H9 (cell line): Measurements from ENCODE around the gene TMEM132C. TPM values are rescaled to one million over a fixed set of nuclear protein-coding genes. Genes with fewer than 3 reads are reported as not detected.

Source experiments
- DNase-seq: peaks from one replicate; pipeline ENCODE4 v3.0.0-alpha.2; 2017
- H2AFZ ChIP-seq: one replicate; pipeline ENCODE4 v1.6.1; 2013; ENCODE audit warnings: mild to moderate bottlenecking, low read length, control low read depth, moderate library complexity
- H2AK5ac ChIP-seq: 2 replicates; pipeline ENCODE4 v1.6.1; 2013; ENCODE audit warnings: low read length, control low read depth, mixed read lengths; ENCODE audit not compliant: insufficient read length
- H2BK120ac ChIP-seq: one replicate; pipeline ENCODE4 v1.6.1; 2013; ENCODE audit warnings: low read depth, mild to moderate bottlenecking, low read length, control low read depth, inconsistent platforms; ENCODE audit not compliant: poor library complexity, severe bottlenecking
- H2BK12ac ChIP-seq: 2 replicates; pipeline ENCODE4 v1.6.1; 2013; ENCODE audit warnings: low read length, control low read depth, mixed read lengths, low read depth; ENCODE audit not compliant: insufficient read length
- H2BK15ac ChIP-seq: 2 replicates; pipeline ENCODE4 v1.6.1; 2013; ENCODE audit warnings: low read depth, low read length, control low read depth
- H2BK20ac ChIP-seq: one replicate; pipeline ENCODE4 v1.6.1; 2013; ENCODE audit warnings: low read depth, mild to moderate bottlenecking, low read length, control low read depth, inconsistent platforms; ENCODE audit not compliant: poor library complexity, severe bottlenecking
- H2BK5ac ChIP-seq: 2 replicates; pipeline ENCODE4 v1.6.1; 2013; ENCODE audit warnings: low read length, control low read depth, mixed read lengths; ENCODE audit not compliant: insufficient read length
- H3K14ac ChIP-seq: 2 replicates; pipeline ENCODE4 v1.6.1; 2013; ENCODE audit warnings: low read length, control low read depth; ENCODE audit not compliant: insufficient read depth
- H3K18ac ChIP-seq: 2 replicates; pipeline ENCODE4 v1.6.1; 2013; ENCODE audit warnings: low read depth, mild to moderate bottlenecking, mixed read lengths, low read length, control low read depth; ENCODE audit not compliant: insufficient read length
- H3K23ac ChIP-seq: 2 replicates; pipeline ENCODE4 v1.6.1; 2013; ENCODE audit warnings: low read length, control low read depth, mixed read lengths, low read depth; ENCODE audit not compliant: insufficient read length
- H3K23me2 ChIP-seq: 2 replicates; pipeline ENCODE4 v1.6.1; 2013; ENCODE audit warnings: low read depth, mild to moderate bottlenecking, mixed read lengths, low read length, control low read depth; ENCODE audit not compliant: insufficient read length, poor library complexity, severe bottlenecking
- H3K27ac ChIP-seq: 2 replicates; pipeline ENCODE4 v1.5.1; 2013; ENCODE audit warnings: low read length, control low read depth, mixed read lengths, low read depth; ENCODE audit not compliant: insufficient read length
- H3K27me3 ChIP-seq: 2 replicates; pipeline ENCODE4 v1.6.1; 2013; ENCODE audit warnings: low read length, control low read depth, inconsistent platforms; ENCODE audit not compliant: insufficient read depth
- H3K4ac ChIP-seq: 2 replicates; pipeline ENCODE4 v1.6.1; 2013; ENCODE audit warnings: low read depth, mild to moderate bottlenecking, control low read depth, inconsistent platforms, low read length, moderate library complexity
- H3K4me1 ChIP-seq: 2 replicates; pipeline ENCODE4 v1.6.1; 2013; ENCODE audit warnings: low read length, control low read depth, inconsistent platforms; ENCODE audit not compliant: insufficient read depth
- H3K4me2 ChIP-seq: 2 replicates; pipeline ENCODE4 v1.6.1; 2013; ENCODE audit warnings: low read length, control low read depth, mixed read lengths; ENCODE audit not compliant: insufficient read length, insufficient read depth
- H3K56ac ChIP-seq: 2 replicates; pipeline ENCODE4 v1.6.1; 2013; ENCODE audit warnings: low read depth, mild to moderate bottlenecking, mixed read lengths, low read length, control low read depth; ENCODE audit not compliant: insufficient read length
- H3K79me1 ChIP-seq: 2 replicates; pipeline ENCODE4 v1.6.1; 2013; ENCODE audit warnings: low read depth, mild to moderate bottlenecking, moderate library complexity, low read length, control low read depth, inconsistent platforms; ENCODE audit not compliant: insufficient read depth, poor library complexity, severe bottlenecking
- H3K79me2 ChIP-seq: 2 replicates; pipeline ENCODE4 v1.6.1; 2013; ENCODE audit warnings: low read length, control low read depth, inconsistent platforms; ENCODE audit not compliant: insufficient read depth
- H3K9ac ChIP-seq: 2 replicates; pipeline ENCODE4 v1.6.1; 2013; ENCODE audit warnings: low read length, control low read depth, mixed read lengths; ENCODE audit not compliant: insufficient read length; ENCODE audit errors: extremely low read depth
- H3K9me3 ChIP-seq: one replicate; pipeline ENCODE4 v1.6.1; 2013; ENCODE audit warnings: low read depth, low read length, inconsistent platforms; ENCODE audit not compliant: control insufficient read depth
- H3T11ph ChIP-seq: one replicate; pipeline ENCODE4 v1.6.1; 2013; ENCODE audit warnings: mild to moderate bottlenecking, low read length, control low read depth, inconsistent platforms
- H4K20me1 ChIP-seq: one replicate; pipeline ENCODE4 v1.6.1; 2013; ENCODE audit not compliant: control insufficient read depth, insufficient read length, insufficient read depth
- H4K5ac ChIP-seq: 2 replicates; pipeline ENCODE4 v1.6.1; 2013; ENCODE audit warnings: low read depth, mild to moderate bottlenecking, mixed read lengths, low read length, control low read depth; ENCODE audit not compliant: insufficient read length
- H4K8ac ChIP-seq: replicated peaks from 2 replicates; pipeline ENCODE4 v1.6.1; 2013; ENCODE audit warnings: low read length, control low read depth, mixed read lengths, low read depth; ENCODE audit not compliant: insufficient read length
- H4K91ac ChIP-seq: 2 replicates; pipeline ENCODE4 v1.6.1; 2013; ENCODE audit warnings: low read depth, mild to moderate bottlenecking, moderate library complexity, mixed read lengths, low read length, control low read depth; ENCODE audit not compliant: insufficient read length
- H3K27ac Mint-ChIP-seq, 3 experiments: 2 replicates in 2 of 3; 3 replicates in 1 of 3; pipeline ENCODE4 v1.8.0; 2020 to 2021; ENCODE audit warnings: mixed read lengths in 3 of 3, mild to moderate bottlenecking in 1 of 3, moderate library complexity in 1 of 3
- H3K27me3 Mint-ChIP-seq: 2 replicates; pipeline ENCODE4 v1.8.0; 2021; ENCODE audit warnings: low read depth, mild to moderate bottlenecking, moderate library complexity, mixed read lengths
- H3K36me3 Mint-ChIP-seq, 3 experiments: 2 replicates in 2 of 3; 3 replicates in 1 of 3; pipeline ENCODE4 v1.8.0; 2020 to 2021; ENCODE audit warnings: low read depth in 3 of 3, mixed read lengths in 3 of 3; ENCODE audit not compliant: insufficient read depth in 1 of 3
- H3K4me1 Mint-ChIP-seq, 2 experiments: 2 replicates each; pipeline ENCODE4 v1.8.0; 2020; ENCODE audit warnings: mixed read lengths in 2 of 2
- H3K4me3 Mint-ChIP-seq, 2 experiments: 2 replicates in 1 of 2; 3 replicates in 1 of 2; pipeline ENCODE4 v1.8.0; 2020 to 2021; ENCODE audit warnings: mild to moderate bottlenecking in 2 of 2, mixed read lengths in 2 of 2, moderate library complexity in 1 of 2
- H3K9me3 Mint-ChIP-seq, 2 experiments: 2 replicates in 1 of 2; 3 replicates in 1 of 2; pipeline ENCODE4 v1.8.0; 2020; ENCODE audit warnings: mild to moderate bottlenecking in 2 of 2, mixed read lengths in 2 of 2, moderate library complexity in 1 of 2
- WGBS: extraction: QIAGEN DNeasy Blood & Tissue Kit; methylation state at CpG from one replicate; pipeline ENCODE4 v1.1.7; 2013; ENCODE audit warnings: missing lambda C conversion rate, low lambda C conversion rate, mixed read lengths; ENCODE audit not compliant: insufficient read length; ENCODE audit errors: extremely low coverage; 5-methylcytosine and 5-hydroxymethylcytosine counted together
- total RNA-seq: library from RNA; stranded (reverse); gene quantifications from 2 replicates; pipeline ENCODE4 v1.2.1, GENCODE V29; 2021
- TF ChIP-seq, protein P1 (sequence below): fragments of 200-600 bp; sonication (generic); conservative IDR thresholded peaks from 3 replicates; pipeline ENCODE4 v1.8.0; 2021; ENCODE audit warnings: antibody characterized with exemption, mild to moderate bottlenecking

The TMEM132C gene
- total RNA-seq, 1 experiment from 2014 or later: 0.22 TPM

DNA sequence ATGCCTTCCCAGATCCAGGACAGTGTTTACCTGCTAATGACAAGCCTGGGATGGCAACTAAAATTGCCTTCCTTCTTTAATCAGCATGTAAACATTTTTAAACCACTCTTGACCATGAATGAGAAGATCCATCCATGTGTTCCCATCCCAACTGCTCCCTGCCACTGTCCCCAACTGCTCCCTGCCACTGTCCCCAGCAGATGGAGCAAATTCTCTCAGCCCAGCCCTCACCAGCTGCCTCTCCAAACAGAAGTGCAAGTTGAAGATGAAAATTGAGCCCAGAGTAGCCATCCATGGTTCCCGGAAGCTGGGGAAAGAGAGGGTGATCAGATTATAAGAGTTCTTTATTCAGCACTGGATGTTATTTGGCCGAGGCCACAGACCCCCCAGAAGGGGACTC, 423.7 kb downstream of the TMEM132C start:
- Histone ChIP-seq H3K9me3 (no peaks in the 10 kb centered on the region), H2AFZ (no peak overlapping the region), H3K4me2 (no peak overlapping the region), H4K20me1 (no peaks in the 10 kb centered on the region), H4K8ac (no peak overlapping the region), H2AK5ac (no peak overlapping the region), H2BK120ac (no peak overlapping the region), H2BK12ac (no peak overlapping the region), H3K4ac (no peak overlapping the region), H3K23me2 (no peaks in the 10 kb centered on the region), H2BK20ac (no peak overlapping the region), H3K56ac (no peak overlapping the region), H3K79me2 (no peaks in the 10 kb centered on the region), H4K91ac (no peak overlapping the region), H3K18ac (no peak overlapping the region), H3K14ac (no peak overlapping the region), H2BK5ac (no peak overlapping the region), H3K4me1 (no peaks in the 10 kb centered on the region), H4K5ac (no peak overlapping the region), H3K79me1 (no peaks in the 10 kb centered on the region), H3K27ac (no peak overlapping the region), H2BK15ac (no peak overlapping the region), H3K23ac (no peak overlapping the region), H3K27me3 (no peaks in the 10 kb centered on the region), H3K9ac (no peak overlapping the region), H3T11ph (no peak overlapping the region)
- Mint-ChIP-seq H3K9me3 (no peaks in the 10 kb centered on the region; a peak in 1 of 5 replicates), H3K36me3 (no peaks in the 10 kb centered on the region), H3K4me1 (peaks cover 4 to 7% of the 10 kb centered on the region in 2 experiments; a peak in 3 of 4 replicates), H3K27ac (no peak overlapping the region), H3K4me3 (no peak overlapping the region), H3K27me3 (peaks cover 30% of the 10 kb centered on the region)
- TF ChIP-seq, protein P1, sequence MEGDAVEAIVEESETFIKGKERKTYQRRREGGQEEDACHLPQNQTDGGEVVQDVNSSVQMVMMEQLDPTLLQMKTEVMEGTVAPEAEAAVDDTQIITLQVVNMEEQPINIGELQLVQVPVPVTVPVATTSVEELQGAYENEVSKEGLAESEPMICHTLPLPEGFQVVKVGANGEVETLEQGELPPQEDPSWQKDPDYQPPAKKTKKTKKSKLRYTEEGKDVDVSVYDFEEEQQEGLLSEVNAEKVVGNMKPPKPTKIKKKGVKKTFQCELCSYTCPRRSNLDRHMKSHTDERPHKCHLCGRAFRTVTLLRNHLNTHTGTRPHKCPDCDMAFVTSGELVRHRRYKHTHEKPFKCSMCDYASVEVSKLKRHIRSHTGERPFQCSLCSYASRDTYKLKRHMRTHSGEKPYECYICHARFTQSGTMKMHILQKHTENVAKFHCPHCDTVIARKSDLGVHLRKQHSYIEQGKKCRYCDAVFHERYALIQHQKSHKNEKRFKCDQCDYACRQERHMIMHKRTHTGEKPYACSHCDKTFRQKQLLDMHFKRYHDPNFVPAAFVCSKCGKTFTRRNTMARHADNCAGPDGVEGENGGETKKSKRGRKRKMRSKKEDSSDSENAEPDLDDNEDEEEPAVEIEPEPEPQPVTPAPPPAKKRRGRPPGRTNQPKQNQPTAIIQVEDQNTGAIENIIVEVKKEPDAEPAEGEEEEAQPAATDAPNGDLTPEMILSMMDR: no peak
- DNase-seq: no peak
- WGBS: no CpG with 5 or more reads among the region's 2 CpGs
